ENCODE results near the gene STK33.

- TF ChIP-seq FEZF1 (tag by site-specific recombination; IDR thresholded peaks at IDR 0.05) = no peak
- no peak for TF ChIP-seq CTCF (tag by site-specific recombination; IDR thresholded peaks at IDR 0.05)
- TF ChIP-seq ZNF488 (tag by site-specific recombination; IDR thresholded peaks at IDR 0.05) = no peak
- TF ChIP-seq ZNF324 (tag by site-specific recombination; IDR thresholded peaks at IDR 0.05) = no peak
- TF ChIP-seq ZBTB26 (tag by site-specific recombination; optimal IDR thresholded peaks at IDR 0.05) = no peak
- TF ChIP-seq ZNF394 (tag by site-specific recombination; IDR thresholded peaks at IDR 0.05; ENCODE audit: borderline replicate concordance) = no peak
- TF ChIP-seq ZBTB11 (tag by site-specific recombination; conservative IDR thresholded peaks at IDR 0.05; ENCODE audit: low read depth) = no peak
- no peak for TF ChIP-seq KLF17 (tag by site-specific recombination; IDR thresholded peaks at IDR 0.05)
- no peak for TF ChIP-seq ZNF792 (tag by site-specific recombination; IDR thresholded peaks at IDR 0.05)
- TF ChIP-seq ZBTB8A (tag by site-specific recombination; IDR thresholded peaks at IDR 0.05) = no peak
- no peak for TF ChIP-seq ZNF18 (tag by site-specific recombination; IDR thresholded peaks at IDR 0.05)
Measured at GRCh38 chr11:8354622-8355415, 239.2 kb downstream of the STK33 start.

All from HEK293 (cell line).